Activated naive CD4-positive, alpha-beta T cell treated with anti-CD3 and anti-CD28 coated beads, Interleukin-2, amount 50 U/mL, for 24 hours (primary cell): ENCODE measurements around the gene TGFBR3L.

Experiments
- H3K27ac Mint-ChIP-seq: one replicate; pipeline ENCODE4 v1.8.0; 2021; ENCODE audit warnings: mild to moderate bottlenecking, mixed read lengths
- H3K27me3 Mint-ChIP-seq: one replicate; pipeline ENCODE4 v1.8.0; 2021; ENCODE audit warnings: mixed read lengths
- H3K36me3 Mint-ChIP-seq: one replicate; pipeline ENCODE4 v1.8.0; 2021; ENCODE audit warnings: mixed read lengths
- H3K4me1 Mint-ChIP-seq: one replicate; pipeline ENCODE4 v1.8.0; 2021; ENCODE audit warnings: mixed read lengths
- H3K4me3 Mint-ChIP-seq: one replicate; pipeline ENCODE4 v1.8.0; 2021; ENCODE audit warnings: mild to moderate bottlenecking, mixed read lengths
- H3K9me3 Mint-ChIP-seq: one replicate; pipeline ENCODE4 v1.8.0; 2021; ENCODE audit warnings: mixed read lengths

TGFBR3L gene

DNA sequence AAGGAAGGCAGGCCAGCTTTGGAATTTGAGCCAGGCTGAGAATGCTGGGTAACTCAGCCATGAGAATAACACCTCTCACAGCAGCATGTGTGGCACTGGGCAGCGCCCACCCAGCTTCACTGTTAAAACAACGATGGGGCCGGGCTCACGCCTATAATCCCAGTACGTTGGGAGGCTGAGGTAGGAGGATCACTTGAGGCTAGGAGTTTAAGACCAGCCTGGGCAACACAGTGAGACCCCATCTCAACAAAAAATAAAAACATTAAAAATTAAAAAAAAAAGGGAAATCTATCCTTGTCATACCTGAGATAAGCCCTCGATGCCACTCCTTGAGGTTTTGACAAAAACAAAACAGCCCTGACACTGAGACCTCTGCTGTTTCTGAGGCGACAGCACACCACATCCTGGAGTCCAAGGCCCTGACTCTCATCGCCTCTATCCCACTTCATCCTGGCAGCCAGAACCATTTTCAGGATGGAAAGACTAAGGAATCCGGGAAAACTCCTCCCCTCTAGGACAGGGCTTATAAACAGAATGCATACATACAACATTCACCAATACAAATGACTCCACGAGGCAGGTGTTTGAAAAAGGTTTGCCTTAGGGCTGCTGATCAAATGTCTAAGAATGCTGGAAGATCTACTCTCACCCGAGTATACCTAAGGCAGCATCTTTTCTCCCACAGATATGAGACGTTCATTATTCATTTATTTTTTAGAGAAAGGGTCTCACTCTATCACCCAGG, 51.5 kb downstream of the TGFBR3L start:
- H3K4me3 Mint-ChIP-seq, result no peak overlapping the region
- H3K36me3 Mint-ChIP-seq, result peaks cover 5% of the 10 kb centered on the region
- peak overlapping the region; percentile 62 for H3K27ac Mint-ChIP-seq
- H3K27me3 Mint-ChIP-seq, result no peaks in the 10 kb centered on the region
- no peaks in the 10 kb centered on the region for H3K9me3 Mint-ChIP-seq
- no peaks in the 10 kb centered on the region for H3K4me1 Mint-ChIP-seq

DNA sequence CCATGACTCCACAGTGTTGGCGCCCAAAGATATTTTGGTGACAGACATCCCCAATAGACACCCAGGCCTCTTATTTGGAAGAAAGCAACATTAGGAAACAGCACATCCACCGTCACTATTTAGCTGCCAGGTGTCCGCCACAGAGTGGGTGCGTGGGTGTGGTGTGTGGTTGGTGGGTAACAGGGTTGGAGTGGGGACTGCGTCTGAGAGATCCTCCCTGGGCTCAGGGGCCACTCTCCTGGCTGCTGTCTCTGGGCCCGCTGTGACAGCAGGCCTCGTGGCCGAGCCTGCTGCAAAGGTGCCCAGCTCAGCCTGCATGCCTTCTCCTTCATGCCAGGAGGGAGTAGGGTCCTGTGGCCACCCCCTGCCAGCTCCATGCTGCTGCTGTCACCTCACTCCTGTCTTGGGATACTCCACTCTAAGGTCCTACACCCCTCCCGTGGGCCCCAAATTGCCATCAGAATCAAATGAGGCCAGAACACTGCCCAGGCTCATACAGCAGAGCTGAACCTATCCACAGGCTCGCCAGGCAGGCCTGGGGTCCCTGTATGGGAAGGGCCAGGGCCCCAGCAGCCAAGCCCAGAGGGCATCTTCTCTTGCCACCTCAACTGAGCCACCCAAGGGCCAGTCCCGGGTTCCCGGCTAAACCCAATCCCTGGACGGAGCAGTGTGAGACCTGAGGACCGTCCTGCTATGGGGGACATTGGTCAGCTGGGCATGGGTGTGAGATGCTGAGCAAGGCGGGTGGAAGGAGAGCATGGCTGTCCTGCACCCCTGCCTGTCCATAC, 53.6 kb downstream of the TGFBR3L start:
- Mint-ChIP-seq H3K4me3 (no peak overlapping the region), H3K36me3 (peaks cover 4% of the 10 kb centered on the region), H3K27me3 (no peaks in the 10 kb centered on the region), H3K4me1 (no peaks in the 10 kb centered on the region), H3K27ac (no peak overlapping the region), H3K9me3 (no peaks in the 10 kb centered on the region)
